Heart left ventricle (tissue), 16 donors: ENCODE data around the gene DDAH2. TPM values are rescaled to one million over a fixed set of nuclear protein-coding genes. Genes with fewer than 3 reads are reported as not detected.

Experiments used
- ATAC-seq, 4 donors: fragments of 200-7000 bp; cut with Tn5 transposase; one replicate each; pipeline ENCODE4 v1.9.1; 2020 to 2022; ENCODE audit warnings: moderate library complexity in 4 of 4, mild to moderate bottlenecking in 3 of 4, moderate number of reproducible peaks in 1 of 4
- DNase-seq, 5 donors: peaks; one replicate each; pipeline ENCODE4 v3.0.0-alpha.2; 2020
- H3K27ac ChIP-seq, 12 donors: fragments of 200-600 bp; sonication (generic) in 4 of 12; one replicate each; pipeline versions ENCODE4 v1.5.0 to v1.8.0; 2016 to 2022; ENCODE audit warnings: mild to moderate bottlenecking in 2 of 12
- H3K27me3 ChIP-seq, 9 donors: fragments of 200-600 bp; sonication (generic) in 2 of 9; one replicate each; pipeline versions ENCODE4 v1.5.1 to v1.8.0; 2016 to 2022; ENCODE audit warnings: mild to moderate bottlenecking in 3 of 9
- H3K36me3 ChIP-seq, 9 donors: fragments of 200-600 bp; sonication (generic) in 2 of 9; one replicate each; pipeline versions ENCODE4 v1.5.0 to v1.8.0; 2018 to 2022; ENCODE audit warnings: mild to moderate bottlenecking in 2 of 9
- H3K4me1 ChIP-seq, 12 donors: fragments of 200-600 bp; sonication (generic) in 4 of 12; one replicate each; pipeline versions ENCODE4 v1.5.0 to v1.8.0; 2016 to 2022; ENCODE audit warnings: mild to moderate bottlenecking in 3 of 12
- H3K4me3 ChIP-seq, 12 donors: fragments of 200-600 bp; sonication (generic) in 4 of 12; one replicate each; pipeline versions ENCODE4 v1.5.0 to v1.8.0; 2017 to 2022; ENCODE audit warnings: mild to moderate bottlenecking in 9 of 12, moderate library complexity in 4 of 12
- H3K9me3 ChIP-seq, 12 donors: fragments of 200-600 bp; sonication (generic) in 4 of 12; one replicate each; pipeline versions ENCODE4 v1.5.0 to v1.8.0; 2016 to 2022; ENCODE audit warnings: mild to moderate bottlenecking in 1 of 12
- CTCF ChIP-seq, 12 donors: fragments of 200-600 bp; sonication (generic) in 4 of 12; IDR thresholded peaks; one replicate each; pipeline versions ENCODE4 v1.5.0 to v1.8.0; 2018 to 2022; ENCODE audit warnings: antibody characterized with exemption in 12 of 12, mild to moderate bottlenecking in 5 of 12
- POLR2A ChIP-seq, 2 donors: fragments of 450-650 bp; IDR thresholded peaks; one replicate each; pipeline ENCODE4 v1.6.1; 2017; ENCODE audit warnings: antibody characterized with exemption in 2 of 2, mild to moderate bottlenecking in 2 of 2, moderate library complexity in 2 of 2
- WGBS, 4 donors: extraction: QIAGEN DNeasy Blood & Tissue Kit in 2 of 4; methylation state at CpG; one replicate each; pipeline versions ENCODE4 v1.1.5 to v1.1.7; 2013 to 2018; 5-methylcytosine and 5-hydroxymethylcytosine counted together
- intact Hi-C, 10 donors: fragments of 100-400 bp; cut with DNase I; formaldehyde crosslinking; loops; one replicate each; pipeline versions ENCODE4 v1.11.1 to v1.14.2; 2022
- polyA plus RNA-seq, 2 donors: library from polyadenylated mRNA; stranded (reverse); fragments of 200-250 nt; gene quantifications; one replicate each; pipeline ENCODE4 v1.2.3, GENCODE V29; 2013
- total RNA-seq, 9 donors: library from RNA; depleted of rRNA in 2 of 9; stranded (reverse); fragments of >200 nt in 2 of 9; fragmentation: NEBNext Ultra II Directional in 3 of 9; extraction: Animal tissue kit (Norgen Biotek cat#: 25700) in 3 of 9; gene quantifications; one replicate each; pipeline versions ENCODE4 v1.1.0 to v1.2.4, GENCODE V29; 2016 to 2023
- donor health status: ischemic (EF 13 %, LVEDD 7.1; RV severe dilation, severe dysfunction).
- donor health status: healthy with polysubstance abuse.
- donor health status: DM: no; HTN: yes; CAD: no.
- donor health status: DM: no; HTN: no; CAD: no.
- donor health status: ischemic (EF 25% LVEDD 6.9; RV normal size, moderate dysfunction).
- donor health status: ischemic (EF 25% LVEDD 5.7; RV mildly dilated, moderate dysfunction).
- donor health status: healthy.
- donor health status: DM: yes; HTN: yes; CAD: no.
- donor health status: ischemic (EF 35%, LVEDD 5.7; RV mildly dilated, moderate dysfunction).
- donor health status: nonischemic (EF 11% LVEDD 7.7; RV severe dilation, severe dysfunction).
- donor health status: DM: yes; HTN: yes; CAD: no.
- donor health status: PGD.
- donor health status: ischemic (EF 29% LVEDD 5.4; RV normal size, mild dysfunction).
- donor health status: nonischemic (EF 23%, LVEDD 6.1; RV moderate dilation, normal function).

The DDAH2 gene
- total and polyA plus RNA-seq, 11 donors, result 42.3 to 80.5 (median 56.8) TPM

- DNase-seq, result no peak
- H3K4me3 ChIP-seq, result no peak overlapping the region
- WGBS, 4 donors, result 70 to 85% (median 80%) methylated on average over 4 of the region's 4 CpGs
- H3K27ac ChIP-seq, result no peak overlapping the region
- TF ChIP-seq CTCF (IDR thresholded peaks at IDR 0.05) (no peak), POLR2A (IDR thresholded peaks at IDR 0.05) (no peak)
- no peak for ATAC-seq
- H3K36me3 ChIP-seq, result peaks cover 0 to 24% (median 15%) of the 10 kb centered on the region in 9 donors
- intact Hi-C loops, result loop anchor here in 4 of 10 donors (2.0 to 10.0 kb wide), 4 partner anchors 33 to 93 kb away; partner anchors contain the start of genes LY6G5C (in 1 of the 4) and MSH5 (in 1 of the 4)
- H3K27me3 ChIP-seq, result no peaks in the 10 kb centered on the region
- no peaks in the 10 kb centered on the region for H3K9me3 ChIP-seq
- peaks cover 0 to 22% (median 13%) of the 10 kb centered on the region in 12 donors for H3K4me1 ChIP-seq
These were observed 46.1 kb upstream of the DDAH2 start for GRCh38 chr6:31775184-31775583.

- DNase-seq (no peak), ATAC-seq (no peak)
- H3K9me3 ChIP-seq, result no peaks in the 10 kb centered on the region
- intact Hi-C loops, result loop anchor here in 9 of 10 donors (2.0 to 10.0 kb wide), 5 partner anchors 29 to 91 kb away; partner anchors contain the start of gene LY6G5C (in 2 of the 9)
- WGBS, 4 donors, result 73 to 86% (median 79%) methylated on average over 4 of the region's 4 CpGs
- H3K4me1 ChIP-seq, result peaks cover 0 to 40% (median 7%) of the 10 kb centered on the region in 12 donors
- H3K36me3 ChIP-seq, result peaks cover 0 to 3% (median 0%) of the 10 kb centered on the region in 9 donors
- TF ChIP-seq POLR2A (IDR thresholded peaks at IDR 0.05) (no peak), CTCF (IDR thresholded peaks at IDR 0.05) (no peak)
- H3K4me3 ChIP-seq, result no peak overlapping the region
- H3K27ac ChIP-seq, result no peak overlapping the region
- no peaks in the 10 kb centered on the region for H3K27me3 ChIP-seq
These were observed 42.9 kb upstream of the DDAH2 start for GRCh38 chr6:31771992-31772358.

GRCh38 chr6:31770860-31771259, 41.8 kb upstream of the DDAH2 start:
- peaks cover 0 to 41% (median 0%) of the 10 kb centered on the region in 12 donors for H3K4me1 ChIP-seq
- H3K27ac ChIP-seq, result no peak overlapping the region
- ATAC-seq (no peak), DNase-seq (no peak)
- 89 to 96% (median 92%) methylated on average over 2 of the region's 2 CpGs for WGBS, 4 donors
- no peaks in the 10 kb centered on the region for H3K27me3 ChIP-seq
- intact Hi-C loops, result loop anchor here in 4 of 10 donors (2.0 to 10.0 kb wide), 3 partner anchors 28 to 64 kb away; no protein-coding TSS in a partner anchor
- H3K36me3 ChIP-seq, result peaks cover 0 to 3% (median 0%) of the 10 kb centered on the region in 9 donors
- H3K9me3 ChIP-seq, result no peaks in the 10 kb centered on the region
- no peak overlapping the region for H3K4me3 ChIP-seq
- TF ChIP-seq POLR2A (IDR thresholded peaks at IDR 0.05) (no peak), CTCF (IDR thresholded peaks at IDR 0.05) (no peak)

- TF ChIP-seq CTCF (IDR thresholded peaks at IDR 0.05) (peak; percentile 56 to 86 (median 68)), POLR2A (IDR thresholded peaks at IDR 0.05) (no peak)
- 60 to 64% (median 62%) methylated on average over 12 of the region's 12 CpGs for WGBS, 4 donors
- ATAC-seq, result peak in 3 of 4 donors; percentile 61 to 71 (median 67)
- peak; percentile 54 to 87 (median 67) for DNase-seq
- Histone ChIP-seq H3K4me3 (no peak overlapping the region), H3K36me3 (peaks cover 0 to 3% (median 0%) of the 10 kb centered on the region in 9 donors), H3K9me3 (no peaks in the 10 kb centered on the region), H3K27ac (no peak overlapping the region), H3K4me1 (peaks cover 0 to 41% (median 0%) of the 10 kb centered on the region in 12 donors), H3K27me3 (no peaks in the 10 kb centered on the region)
- intact Hi-C loops, result loop anchor here in 8 of 10 donors (2.0 to 10.0 kb wide), 7 partner anchors 27 to 88 kb away; partner anchors contain the start of genes DDAH2 (in 2 of the 8) and LY6G5C (in 2 of the 8)
These were observed 40.7 kb upstream of the DDAH2 start for GRCh38 chr6:31769684-31770371.
